Jurkat, Clone E6-1 (cell line): ENCODE measurements around the gene SSMEM1.
"Not testable (repeated sequence)": the region's sequence is repeated elsewhere in the genome, so short reads cannot be mapped to it uniquely, and the experiment has no call there.

Experiments used
- DNase-seq: peaks from one replicate; pipeline ENCODE4 v3.0.0-alpha.2; 2011; ENCODE audit warnings: low read depth, low spot score
- H3K4me3 ChIP-seq: 2 replicates; pipeline ENCODE4 v1.5.1; 2011; ENCODE audit warnings: mild to moderate bottlenecking, low read length, control low read depth, moderate library complexity

The SSMEM1 gene

DNA sequence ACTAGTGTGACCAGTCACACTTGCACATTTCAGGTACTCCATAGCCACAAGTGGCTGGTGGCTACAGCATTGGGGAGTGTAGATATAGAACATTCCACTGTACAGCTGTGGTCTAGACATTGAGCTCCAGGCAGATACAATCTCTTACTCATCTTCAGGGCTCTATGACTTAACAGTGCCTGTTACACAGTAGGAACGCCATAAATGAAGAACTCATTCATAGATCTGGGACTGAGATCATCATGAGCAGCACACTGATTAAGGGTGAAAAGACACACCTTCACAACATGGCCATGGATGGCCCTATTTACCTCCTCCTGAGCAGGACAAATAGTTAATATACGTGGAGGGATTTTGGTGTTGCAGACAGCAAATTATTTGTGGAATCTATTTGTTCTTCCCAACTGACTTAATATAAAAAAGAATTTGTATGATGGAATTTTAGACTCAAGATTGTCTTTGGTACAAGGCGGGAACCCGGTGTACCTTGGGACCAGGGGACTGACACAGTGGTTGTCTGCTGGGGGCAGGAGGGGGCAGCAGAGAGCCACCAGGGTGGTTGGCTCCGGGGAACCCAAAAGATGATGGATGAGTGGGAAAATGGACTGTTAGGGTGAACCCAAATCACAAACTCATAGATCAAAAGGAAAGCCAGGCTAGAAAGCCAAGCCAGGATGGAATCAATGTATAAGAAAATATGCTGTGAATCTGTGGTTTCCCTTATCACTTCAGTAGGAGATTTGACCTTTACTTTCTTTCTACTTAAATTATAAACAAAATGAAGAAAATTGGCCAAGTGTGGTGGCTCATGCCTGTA lies 34.7 kb downstream of the SSMEM1 start:
- no peak for DNase-seq
- no peak overlapping the region for H3K4me3 ChIP-seq

DNA sequence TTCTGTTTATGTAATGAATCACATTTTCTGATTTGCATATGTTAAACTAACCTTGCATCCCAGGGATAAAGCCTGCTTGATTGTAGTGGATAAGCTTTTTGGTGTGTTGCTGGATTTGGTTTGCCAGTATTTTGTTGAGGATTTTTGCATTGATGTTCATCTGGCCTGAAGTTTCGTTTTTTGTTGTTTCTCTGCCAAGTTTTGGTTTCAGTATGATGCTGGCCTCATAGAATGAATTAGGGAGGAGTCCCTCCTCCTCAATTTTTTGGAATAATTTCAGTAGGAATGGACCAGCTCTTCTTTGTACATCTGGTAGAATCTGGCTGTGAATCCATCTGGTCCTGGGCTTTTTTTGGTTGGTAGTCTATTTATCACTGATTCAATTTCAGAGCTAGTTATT lies 35.8 kb downstream of the SSMEM1 start:
- not testable (repeated sequence) for DNase-seq, H3K4me3 ChIP-seq

DNA sequence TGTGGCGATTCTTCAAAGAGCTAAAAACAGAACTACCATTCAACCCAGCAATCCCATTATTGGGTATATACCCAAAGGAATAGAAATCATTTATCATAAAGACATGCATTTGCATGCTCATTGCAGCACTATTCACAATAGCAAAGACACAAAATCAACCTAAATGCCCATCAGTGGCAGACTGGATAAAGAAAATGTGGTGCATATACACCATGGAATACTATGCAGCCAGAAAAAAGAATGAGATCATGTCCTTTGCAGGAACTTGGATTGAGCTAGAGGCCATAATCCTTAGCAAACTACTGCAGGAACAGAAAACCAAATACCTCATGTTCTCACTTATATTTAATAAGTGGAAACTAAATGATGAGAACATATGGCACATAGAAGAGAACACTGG lies 38.8 kb downstream of the SSMEM1 start:
- H3K4me3 ChIP-seq, DNase-seq: not testable (repeated sequence)

DNA sequence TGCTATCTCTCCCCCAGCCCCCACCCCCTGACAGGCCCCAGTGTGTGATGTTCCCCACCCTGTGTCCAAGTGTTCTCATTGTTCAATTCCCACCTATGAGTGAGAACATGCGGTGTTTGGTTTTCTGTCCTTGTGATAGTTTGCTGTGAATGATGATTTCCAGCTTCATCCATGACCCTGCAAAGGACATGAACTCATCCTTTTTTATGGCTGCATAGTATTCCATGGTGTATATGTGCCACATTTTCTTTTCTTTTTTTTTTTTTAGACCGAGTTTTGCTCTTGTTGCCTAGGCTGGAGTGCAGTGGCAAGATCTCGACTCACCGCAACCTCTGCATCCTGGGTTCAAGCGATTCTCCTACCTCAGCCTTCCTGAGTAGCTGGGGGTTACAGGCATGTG lies 41.2 kb downstream of the SSMEM1 start:
- H3K4me3 ChIP-seq, DNase-seq: not testable (repeated sequence)

DNA sequence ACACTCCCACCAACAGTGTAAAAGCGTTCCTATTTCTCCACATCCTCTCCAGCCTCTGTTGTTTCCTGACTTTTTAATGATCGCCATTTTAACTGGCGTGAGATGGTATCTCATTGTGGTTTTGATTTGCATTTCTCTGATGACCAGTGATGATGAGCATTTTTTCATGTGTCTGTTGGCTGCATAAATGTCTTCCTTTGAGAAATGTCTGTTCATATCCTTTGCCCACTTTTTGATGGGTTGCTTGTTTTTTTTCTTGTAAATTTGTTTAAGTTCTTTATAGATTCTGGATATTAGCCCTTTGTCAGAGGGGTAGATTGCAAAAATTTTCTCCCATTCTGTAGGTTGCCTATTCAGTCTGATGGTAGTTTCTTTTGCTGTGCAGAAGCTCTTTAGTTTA lies 42.0 kb downstream of the SSMEM1 start:
- H3K4me3 ChIP-seq, DNase-seq: not testable (repeated sequence)

DNA sequence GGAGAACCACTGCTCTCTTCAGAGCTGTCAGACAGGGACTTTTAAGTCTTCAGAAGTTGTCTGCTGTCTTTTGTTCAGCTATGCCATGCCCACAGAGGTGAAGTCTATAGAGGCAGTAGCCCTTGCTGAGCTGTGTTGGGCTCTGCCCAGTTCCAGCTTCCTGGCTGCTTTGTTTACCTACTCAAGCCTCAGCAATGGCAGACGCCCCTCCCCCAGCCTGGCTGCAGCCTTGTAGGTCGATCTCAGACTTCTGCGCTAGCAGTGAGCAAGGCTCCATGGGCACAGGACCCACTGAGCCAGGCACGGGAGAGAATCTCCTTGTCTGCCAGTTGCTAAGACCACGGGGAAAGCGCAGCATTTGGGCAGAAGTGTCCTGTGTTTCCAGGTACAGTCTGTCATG lies 46.9 kb downstream of the SSMEM1 start:
- no peak overlapping the region for H3K4me3 ChIP-seq
- no peak for DNase-seq

DNA sequence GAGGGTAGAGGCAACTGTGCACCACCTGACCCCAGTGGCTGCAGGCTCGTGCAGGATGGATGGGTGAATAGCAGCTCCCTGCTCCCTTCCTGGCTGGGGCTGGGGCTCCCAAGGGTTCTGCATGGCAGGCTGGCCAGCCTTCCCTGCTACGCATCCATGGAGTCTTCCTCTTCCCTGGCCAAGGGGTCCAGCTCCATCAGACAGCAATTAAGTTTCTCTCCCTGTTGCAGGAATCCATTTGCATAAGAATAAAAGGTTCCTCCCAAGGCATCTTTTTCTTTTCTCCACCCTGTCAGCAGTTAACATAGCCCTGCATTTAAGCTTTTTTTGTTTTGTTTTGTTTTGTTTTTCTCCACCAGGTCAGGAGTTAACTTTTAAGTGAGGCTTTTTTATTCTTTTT lies 49.0 kb downstream of the SSMEM1 start:
- no peak overlapping the region for H3K4me3 ChIP-seq
- DNase-seq, result no peak

DNA sequence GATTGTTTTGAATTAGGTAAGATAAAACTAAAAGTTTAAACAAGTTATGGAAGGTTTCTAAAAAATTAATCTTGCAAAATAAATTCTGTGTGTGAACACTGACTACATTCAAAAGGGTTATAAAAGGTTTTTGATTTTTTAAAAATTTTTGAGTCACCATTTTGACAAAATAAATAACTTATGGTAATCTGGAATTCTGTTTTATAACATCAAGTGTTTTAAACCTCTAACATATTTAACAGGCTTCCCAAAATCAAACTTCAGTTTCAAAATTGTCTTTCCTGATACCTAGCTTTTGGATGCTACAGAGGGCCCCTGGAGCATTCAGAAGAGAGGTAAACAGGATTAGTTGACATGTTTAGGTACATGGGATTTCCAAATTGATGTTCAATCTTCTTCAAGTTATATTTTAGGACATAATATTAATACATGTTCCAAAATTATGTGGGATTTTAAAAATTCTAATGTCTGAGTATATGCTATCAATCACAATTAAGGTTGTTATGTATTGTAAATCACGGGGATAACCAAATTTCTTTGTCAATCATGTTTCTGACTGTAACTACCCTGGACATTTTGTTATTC lies 50.9 kb downstream of the SSMEM1 start:
- no peak for DNase-seq
- H3K4me3 ChIP-seq, result no peak overlapping the region

DNA sequence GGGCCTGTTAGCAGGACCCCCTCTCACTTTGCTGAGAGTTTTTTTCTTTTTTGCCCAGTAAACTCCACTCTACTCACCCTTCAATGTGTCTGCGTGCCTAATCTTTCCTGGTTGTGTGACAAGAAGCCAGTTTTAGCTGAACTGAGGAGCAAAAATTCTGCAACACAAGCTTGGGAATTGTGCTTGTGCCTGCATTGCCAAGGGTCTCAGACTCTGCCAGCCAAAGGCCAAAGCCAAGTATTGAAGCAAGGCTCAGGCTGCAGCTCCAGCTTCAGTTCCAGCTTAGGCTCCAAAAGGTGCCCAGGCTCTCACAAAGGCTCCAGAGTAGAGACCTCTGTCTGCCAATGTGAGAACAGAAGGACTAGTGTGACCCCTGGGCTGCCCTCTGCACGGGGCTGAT lies 54.8 kb downstream of the SSMEM1 start:
- H3K4me3 ChIP-seq, result no peak overlapping the region
- no peak for DNase-seq

DNA sequence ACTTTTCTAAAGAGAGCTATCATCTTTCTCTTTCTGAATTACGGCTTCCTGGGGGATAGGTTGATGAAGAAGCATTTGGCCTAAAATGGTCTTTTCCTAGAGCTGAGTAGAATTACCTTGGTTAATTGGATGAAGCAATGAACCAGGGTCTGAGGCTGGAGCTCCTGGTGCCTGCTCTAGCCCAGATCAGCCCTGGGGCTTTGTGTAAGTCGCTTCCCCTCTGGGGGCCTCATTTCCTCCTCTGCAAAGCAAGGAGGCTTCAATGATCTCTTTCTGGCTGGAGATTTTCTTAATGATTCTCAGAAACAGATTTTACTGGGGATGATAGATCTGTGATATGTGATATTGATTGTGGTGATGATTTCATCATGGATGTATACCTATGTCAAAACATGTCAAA lies 55.5 kb downstream of the SSMEM1 start:
- H3K4me3 ChIP-seq, result no peak overlapping the region
- DNase-seq, result no peak
